Measurements from ENCODE around the gene TMEM182. TPM values are rescaled to one million over a fixed set of nuclear protein-coding genes. Genes with fewer than 3 reads are reported as not detected.

TMEM182 gene
- total RNA-seq, 1 donor from 2014 or later = 5.8 TPM

DNA sequence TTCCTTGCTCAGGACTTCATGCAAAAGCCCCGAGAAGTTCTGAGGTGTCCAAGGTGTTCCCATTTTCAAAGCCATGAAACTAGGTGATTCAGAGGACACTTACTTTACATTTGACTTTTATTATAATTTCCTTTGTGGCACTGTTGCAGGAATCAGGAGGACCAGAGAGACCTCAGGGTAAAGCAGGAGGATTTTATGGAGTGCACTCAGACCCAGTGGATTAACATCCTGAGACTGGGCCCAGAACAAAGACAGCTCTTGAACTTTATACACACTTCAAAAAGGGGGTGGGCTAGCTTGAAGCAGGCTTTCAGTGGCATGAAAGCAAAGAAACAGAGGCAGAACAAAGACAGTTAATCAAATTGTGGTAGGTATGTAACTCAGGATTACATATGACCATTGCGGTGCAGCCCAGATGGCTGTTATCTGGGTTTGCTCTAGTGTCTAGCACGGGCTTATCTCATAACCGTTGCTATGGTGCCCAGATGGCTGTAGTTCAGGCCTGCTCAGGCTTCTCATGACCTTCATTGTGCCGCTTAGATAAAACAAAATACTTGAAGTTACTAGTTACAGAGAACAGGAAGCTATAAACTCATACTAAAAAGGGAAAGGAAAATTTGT lies 39.4 kb downstream of the TMEM182 start:
- no peak overlapping the region for H3K4me2 ChIP-seq (ENCODE audit: low read length)
- H3K4me1 ChIP-seq (ENCODE audit: insufficient read depth, low read length) = no peaks in the 10 kb centered on the region
- H3K4me3 ChIP-seq (ENCODE audit: insufficient read depth, low read depth, low read length) = no peak overlapping the region
- no peak overlapping the region for H3K9ac ChIP-seq (ENCODE audit: low read length)
- no peak overlapping the region for H3K27ac ChIP-seq (ENCODE audit: low read depth, low read length)
- no peaks in the 10 kb centered on the region for H3K36me3 ChIP-seq (ENCODE audit: insufficient read depth, low read length)
- H3K9me3 ChIP-seq (ENCODE audit: insufficient read depth, low read depth, low read length) = peaks cover 13% of the 10 kb centered on the region
- H2AFZ ChIP-seq (ENCODE audit: low read depth, low read length) = no peak overlapping the region
- H3K4me1 Mint-ChIP-seq (ENCODE audit: low read depth, unreplicated experiment) = no peaks in the 10 kb centered on the region
- no peaks in the 10 kb centered on the region for H3K79me2 ChIP-seq (ENCODE audit: insufficient read depth, low read length)
- no peak overlapping the region for H3K27ac Mint-ChIP-seq (ENCODE audit: unreplicated experiment)
- no peaks in the 10 kb centered on the region for H3K27me3 ChIP-seq (ENCODE audit: insufficient read depth, low read length)
- no peak overlapping the region for H3K4me3 Mint-ChIP-seq (ENCODE audit: unreplicated experiment)
- H3K27me3 Mint-ChIP-seq (ENCODE audit: low read depth, unreplicated experiment) = no peaks in the 10 kb centered on the region
- no peak for FAIRE-seq
- DNase-seq (ENCODE audit: low read depth) = peak; percentile 22
- peaks cover 19% of the 10 kb centered on the region for H3K36me3 Mint-ChIP-seq (ENCODE audit: low read depth, unreplicated experiment)
- TF ChIP-seq EZH2 (IDR thresholded peaks at IDR 0.05; ENCODE audit: insufficient read depth, low read length) = no peak
- TF ChIP-seq, protein P1, sequence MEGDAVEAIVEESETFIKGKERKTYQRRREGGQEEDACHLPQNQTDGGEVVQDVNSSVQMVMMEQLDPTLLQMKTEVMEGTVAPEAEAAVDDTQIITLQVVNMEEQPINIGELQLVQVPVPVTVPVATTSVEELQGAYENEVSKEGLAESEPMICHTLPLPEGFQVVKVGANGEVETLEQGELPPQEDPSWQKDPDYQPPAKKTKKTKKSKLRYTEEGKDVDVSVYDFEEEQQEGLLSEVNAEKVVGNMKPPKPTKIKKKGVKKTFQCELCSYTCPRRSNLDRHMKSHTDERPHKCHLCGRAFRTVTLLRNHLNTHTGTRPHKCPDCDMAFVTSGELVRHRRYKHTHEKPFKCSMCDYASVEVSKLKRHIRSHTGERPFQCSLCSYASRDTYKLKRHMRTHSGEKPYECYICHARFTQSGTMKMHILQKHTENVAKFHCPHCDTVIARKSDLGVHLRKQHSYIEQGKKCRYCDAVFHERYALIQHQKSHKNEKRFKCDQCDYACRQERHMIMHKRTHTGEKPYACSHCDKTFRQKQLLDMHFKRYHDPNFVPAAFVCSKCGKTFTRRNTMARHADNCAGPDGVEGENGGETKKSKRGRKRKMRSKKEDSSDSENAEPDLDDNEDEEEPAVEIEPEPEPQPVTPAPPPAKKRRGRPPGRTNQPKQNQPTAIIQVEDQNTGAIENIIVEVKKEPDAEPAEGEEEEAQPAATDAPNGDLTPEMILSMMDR (IDR thresholded peaks at IDR 0.05; ENCODE audit: insufficient read depth, low read depth, low read length) = no peak
- H3K9me3 Mint-ChIP-seq (ENCODE audit: unreplicated experiment) = peaks cover 27% of the 10 kb centered on the region
- no peaks in the 10 kb centered on the region for H4K20me1 ChIP-seq (ENCODE audit: insufficient read depth, low read length)

GRCh38 chr2:102801858-102802699 lies 40.2 kb downstream of the TMEM182 start:
- FAIRE-seq (no peak), DNase-seq (ENCODE audit: low read depth) (no peak)
- Histone ChIP-seq H3K9me3 (ENCODE audit: insufficient read depth, low read depth, low read length) (peaks cover 13% of the 10 kb centered on the region), H3K27ac (ENCODE audit: low read depth, low read length) (no peak overlapping the region), H3K4me2 (ENCODE audit: low read length) (no peak overlapping the region), H3K4me3 (ENCODE audit: insufficient read depth, low read depth, low read length) (no peak overlapping the region), H4K20me1 (ENCODE audit: insufficient read depth, low read length) (no peaks in the 10 kb centered on the region), H2AFZ (ENCODE audit: low read depth, low read length) (no peak overlapping the region), H3K79me2 (ENCODE audit: insufficient read depth, low read length) (no peaks in the 10 kb centered on the region), H3K4me1 (ENCODE audit: insufficient read depth, low read length) (no peaks in the 10 kb centered on the region), H3K27me3 (ENCODE audit: insufficient read depth, low read length) (no peaks in the 10 kb centered on the region), H3K9ac (ENCODE audit: low read length) (no peak overlapping the region), H3K36me3 (ENCODE audit: insufficient read depth, low read length) (no peaks in the 10 kb centered on the region)
- TF ChIP-seq, protein P1 (IDR thresholded peaks at IDR 0.05; ENCODE audit: insufficient read depth, low read depth, low read length) = no peak
- TF ChIP-seq EZH2 (IDR thresholded peaks at IDR 0.05; ENCODE audit: insufficient read depth, low read length) = no peak
- H3K36me3 Mint-ChIP-seq (ENCODE audit: low read depth, unreplicated experiment) = peaks cover 19% of the 10 kb centered on the region
- H3K9me3 Mint-ChIP-seq (ENCODE audit: unreplicated experiment) = peaks cover 27% of the 10 kb centered on the region
- no peak overlapping the region for H3K27ac Mint-ChIP-seq (ENCODE audit: unreplicated experiment)
- no peaks in the 10 kb centered on the region for H3K4me1 Mint-ChIP-seq (ENCODE audit: low read depth, unreplicated experiment)
- no peaks in the 10 kb centered on the region for H3K27me3 Mint-ChIP-seq (ENCODE audit: low read depth, unreplicated experiment)
- no peak overlapping the region for H3K4me3 Mint-ChIP-seq (ENCODE audit: unreplicated experiment)

Data from astrocyte (in vitro differentiated cells and primary cell).